Mesothelial cell of epicardium (in vitro differentiated cells): Measurements from ENCODE around the gene IL10. TPM values are rescaled to one million over a fixed set of nuclear protein-coding genes. Genes with fewer than 3 reads are reported as not detected.

Source experiments
- DNase-seq, 2 experiments: peaks; one replicate each; pipeline ENCODE4 v3.0.0; 2021; ENCODE audit warnings: low spot score in 2 of 2; ENCODE audit not compliant: unreplicated experiment in 2 of 2
- H3K27ac Mint-ChIP-seq: 2 replicates; pipeline ENCODE4 v1.8.0; 2021; ENCODE audit warnings: mixed read lengths
- H3K27me3 Mint-ChIP-seq: 2 replicates; pipeline ENCODE4 v1.8.0; 2021; ENCODE audit warnings: low read depth, mixed read lengths
- H3K36me3 Mint-ChIP-seq: 2 replicates; pipeline ENCODE4 v1.8.0; 2021; ENCODE audit warnings: mixed read lengths
- H3K4me1 Mint-ChIP-seq: 2 replicates; pipeline ENCODE4 v1.8.0; 2021; ENCODE audit warnings: mixed read lengths
- H3K4me3 Mint-ChIP-seq: 2 replicates; pipeline ENCODE4 v1.8.0; 2021; ENCODE audit warnings: mild to moderate bottlenecking, moderate library complexity, mixed read lengths
- H3K9me3 Mint-ChIP-seq: 2 replicates; pipeline ENCODE4 v1.8.0; 2021; ENCODE audit warnings: mixed read lengths
- CTCF ChIP-seq: fragments of 200-600 bp; sonication (generic); IDR thresholded peaks from one replicate; pipeline ENCODE4 v1.5.0; 2021; ENCODE audit warnings: antibody characterized with exemption; ENCODE audit not compliant: unreplicated experiment
- total RNA-seq: library from RNA; stranded (reverse); gene quantifications from 3 replicates; pipeline ENCODE4 v1.2.1, GENCODE V29; 2021

IL10 gene
- total RNA-seq, 1 donor from 2014 or later = not detected

GRCh38 chr1:206797534-206798383, 25.5 kb upstream of the IL10 start:
- Mint-ChIP-seq H3K4me1 (no peaks in the 10 kb centered on the region), H3K27me3 (peaks cover 19% of the 10 kb centered on the region), H3K27ac (no peak overlapping the region), H3K36me3 (no peaks in the 10 kb centered on the region), H3K4me3 (no peak overlapping the region), H3K9me3 (no peaks in the 10 kb centered on the region)
- DNase-seq = no peak
- no peak for TF ChIP-seq CTCF

- no peak for DNase-seq
- Mint-ChIP-seq H3K4me1 (no peaks in the 10 kb centered on the region), H3K36me3 (no peaks in the 10 kb centered on the region), H3K4me3 (no peak overlapping the region), H3K27me3 (peaks cover 20% of the 10 kb centered on the region), H3K9me3 (no peaks in the 10 kb centered on the region), H3K27ac (no peak overlapping the region)
- TF ChIP-seq CTCF = no peak
Observed at GRCh38 chr1:206796981-206797402, 24.7 kb upstream of the IL10 start.

GRCh38 chr1:206796116-206796515, 23.8 kb upstream of the IL10 start:
- Mint-ChIP-seq H3K4me1 (no peaks in the 10 kb centered on the region), H3K9me3 (no peaks in the 10 kb centered on the region), H3K36me3 (no peaks in the 10 kb centered on the region), H3K27ac (no peak overlapping the region), H3K4me3 (no peak overlapping the region), H3K27me3 (peaks cover 15% of the 10 kb centered on the region)
- DNase-seq = no peak
- no peak for TF ChIP-seq CTCF

GRCh38 chr1:206794294-206794908, 22.1 kb upstream of the IL10 start:
- TF ChIP-seq CTCF = no peak
- Mint-ChIP-seq H3K4me3 (no peak overlapping the region), H3K27ac (no peak overlapping the region), H3K27me3 (peaks cover 10% of the 10 kb centered on the region), H3K4me1 (no peaks in the 10 kb centered on the region), H3K9me3 (no peaks in the 10 kb centered on the region), H3K36me3 (no peaks in the 10 kb centered on the region)
- DNase-seq = no peak

- Mint-ChIP-seq H3K27me3 (peaks cover 5% of the 10 kb centered on the region), H3K9me3 (no peaks in the 10 kb centered on the region), H3K4me1 (no peaks in the 10 kb centered on the region), H3K4me3 (no peak overlapping the region), H3K36me3 (no peaks in the 10 kb centered on the region), H3K27ac (no peak overlapping the region)
- DNase-seq = no peak
- no peak for TF ChIP-seq CTCF
Observed at GRCh38 chr1:206793620-206794019, 21.3 kb upstream of the IL10 start.
